Hindlimb muscle (tissue), 1 donor: ENCODE data around the gene SEMA4D. TPM values are rescaled to one million over a fixed set of nuclear protein-coding genes. Genes with fewer than 3 reads are reported as not detected.
A peak's percentile ranks its signal among the peaks of the same experiment; 100 is the strongest.

ENCODE experiments used
- DNase-seq: peaks from one replicate; pipeline ENCODE4 v3.0.0-alpha.2; 2013
- polyA plus RNA-seq: library from polyadenylated mRNA; unstranded; fragments of 120-200 nt; gene quantifications from one replicate; pipeline ENCODE4 v1.2.1, GENCODE V29; 2013; ENCODE audit not compliant: insufficient read length

SEMA4D gene
- polyA plus RNA-seq, 1 donor = 23.3 TPM

DNA sequence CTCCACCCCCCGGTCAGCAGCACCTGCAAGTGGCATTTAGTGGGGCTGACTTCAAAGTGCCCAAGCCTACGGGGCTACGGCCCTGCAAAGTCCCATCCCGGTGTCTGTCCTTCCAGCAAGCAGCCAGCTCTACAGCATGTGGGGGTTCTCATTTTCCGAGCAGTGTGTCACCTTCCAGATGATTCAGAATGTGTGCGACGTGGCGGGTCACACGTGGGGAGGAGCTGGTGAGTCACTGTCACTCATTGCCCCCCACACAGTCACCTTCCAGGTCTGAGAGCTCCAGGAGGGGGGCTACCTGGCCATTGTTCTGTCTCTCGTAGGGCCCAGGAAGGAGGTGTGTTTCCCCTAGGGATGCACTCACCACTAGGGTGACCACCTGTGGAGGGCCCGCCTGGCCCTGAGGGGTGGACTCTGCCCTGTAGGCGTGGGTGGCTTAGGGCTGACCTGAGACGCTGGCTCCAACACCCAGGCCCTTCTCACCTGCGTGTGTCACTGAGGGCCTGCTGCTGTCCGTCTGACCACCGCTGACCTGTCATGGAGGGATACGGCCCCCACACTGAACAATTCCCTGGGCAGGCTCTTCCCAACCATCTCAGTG is 70.2 kb downstream of the SEMA4D start:
- no peak for DNase-seq

DNA sequence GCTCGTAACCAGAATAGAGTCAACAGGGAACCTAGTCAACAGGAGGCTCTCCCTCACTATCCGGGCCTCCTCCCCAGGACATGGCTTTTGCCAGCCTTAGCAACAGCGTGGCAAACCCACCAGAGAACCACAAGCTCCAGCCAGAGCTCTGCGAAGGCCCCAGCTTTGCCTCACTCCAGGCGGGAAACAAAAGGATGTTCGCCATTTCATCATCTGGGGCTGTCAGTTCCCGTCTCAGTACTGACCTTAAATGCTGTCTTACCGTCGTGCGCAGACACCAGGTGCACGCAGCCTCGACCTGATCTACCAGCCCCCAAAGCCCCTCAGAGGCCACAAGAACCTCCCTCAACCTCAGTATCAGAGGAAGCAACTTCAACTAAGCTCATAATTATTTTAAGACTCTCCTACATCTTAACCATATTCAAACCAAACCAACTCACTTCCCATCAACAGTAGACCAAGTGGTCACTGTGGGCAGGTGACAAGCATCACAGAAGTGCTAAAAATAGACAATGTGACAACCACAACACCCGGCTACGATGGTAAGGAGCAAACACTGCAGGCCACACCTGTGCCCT is 71.4 kb downstream of the SEMA4D start:
- DNase-seq = no peak

DNA sequence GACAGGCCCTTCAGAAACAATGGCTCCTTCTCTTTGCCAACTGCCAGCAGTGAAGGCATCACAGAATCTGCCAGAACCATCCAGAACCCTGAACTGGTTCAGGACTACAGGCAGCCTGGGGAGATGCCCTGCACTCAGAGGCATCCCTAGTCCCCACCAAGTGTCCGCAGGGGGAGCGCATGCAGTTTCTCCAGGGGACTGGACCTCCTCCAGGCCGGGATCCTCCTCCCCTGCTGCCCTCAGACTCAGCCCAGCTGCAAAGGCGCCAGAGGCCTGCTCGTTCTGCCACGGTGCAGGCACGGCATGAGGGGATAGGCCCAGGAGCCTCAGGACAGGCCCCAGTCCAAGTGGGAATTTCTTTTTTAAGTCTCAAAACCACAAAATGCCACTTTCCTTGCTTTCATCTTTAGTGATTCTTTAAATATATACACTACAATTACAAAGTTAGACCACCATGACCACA is 72.0 kb downstream of the SEMA4D start:
- DNase-seq = no peak

DNA sequence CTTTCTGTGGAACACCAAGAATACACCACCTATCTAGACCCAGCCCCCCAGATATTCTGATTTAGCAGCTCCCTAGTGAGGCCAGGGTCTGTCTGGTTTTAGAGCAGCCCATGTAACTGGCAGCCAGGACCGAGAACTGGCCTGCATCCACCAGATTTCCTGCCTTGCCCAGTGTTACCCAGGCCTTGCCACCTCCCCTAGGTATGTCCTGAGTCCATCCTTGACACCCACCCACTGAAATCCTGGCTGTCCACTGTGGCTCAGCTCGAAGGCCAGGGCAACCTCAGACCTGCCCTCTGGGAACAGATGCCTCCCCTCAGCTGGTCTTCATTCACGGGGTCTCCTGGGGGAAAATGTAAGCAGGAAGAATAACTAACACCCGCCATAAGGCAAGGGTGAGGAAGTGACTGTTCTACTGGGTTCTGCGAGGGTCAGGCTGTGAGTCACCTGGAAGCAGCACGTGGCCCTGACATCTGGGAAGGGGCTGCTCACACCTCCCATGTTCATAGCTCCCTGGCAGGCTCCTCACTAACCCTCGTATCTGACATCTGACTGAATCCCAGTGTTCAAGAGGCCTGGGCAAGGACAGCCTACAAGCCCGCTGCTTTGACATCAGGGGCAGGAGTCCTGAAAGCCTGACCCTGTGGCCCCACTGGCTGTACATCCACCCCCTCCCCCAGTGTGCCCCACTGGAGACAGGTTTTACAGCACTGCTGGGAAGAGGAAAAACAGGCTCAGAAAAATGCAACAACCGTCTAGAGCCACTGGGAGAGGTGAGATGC is 72.7 kb downstream of the SEMA4D start:
- no peak for DNase-seq

DNA sequence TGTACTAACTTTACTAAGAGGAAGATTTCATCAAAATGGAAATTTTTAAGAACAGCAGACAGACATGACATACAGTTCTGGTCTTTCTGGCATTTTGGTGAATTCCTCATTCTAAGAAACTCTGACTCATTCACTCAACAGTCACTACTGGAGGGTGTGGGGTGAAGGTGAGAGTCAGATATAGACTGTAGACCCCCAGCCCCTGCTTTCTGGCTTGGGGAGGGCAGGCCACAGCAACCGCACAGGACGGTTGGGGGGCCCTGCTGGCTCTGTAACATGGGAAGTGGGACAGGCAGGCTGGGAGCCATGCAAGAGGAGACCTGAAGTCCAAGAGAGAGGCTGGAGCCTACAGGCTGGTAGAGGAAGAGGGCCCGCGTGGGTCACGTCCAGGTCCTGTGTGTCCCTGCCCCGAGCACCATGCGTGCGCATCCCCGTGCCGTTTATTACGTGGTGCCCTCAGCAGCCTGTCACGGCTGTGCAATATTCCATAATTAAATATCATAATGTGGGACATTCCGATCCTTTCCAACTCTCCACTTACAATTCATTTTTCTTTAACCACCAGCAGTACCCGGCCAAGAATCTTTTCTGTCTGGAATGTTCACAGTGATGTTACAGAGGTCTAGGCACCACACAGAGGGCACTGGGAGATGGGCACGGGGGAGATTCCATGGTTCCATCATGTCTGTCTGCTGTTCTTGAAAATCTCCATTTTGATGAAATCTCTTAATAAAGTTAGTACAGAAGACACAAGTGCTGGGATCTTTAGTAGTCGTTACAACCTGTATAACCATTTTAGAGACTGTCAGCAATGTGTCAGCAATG is 75.5 kb downstream of the SEMA4D start:
- DNase-seq = no peak

DNA sequence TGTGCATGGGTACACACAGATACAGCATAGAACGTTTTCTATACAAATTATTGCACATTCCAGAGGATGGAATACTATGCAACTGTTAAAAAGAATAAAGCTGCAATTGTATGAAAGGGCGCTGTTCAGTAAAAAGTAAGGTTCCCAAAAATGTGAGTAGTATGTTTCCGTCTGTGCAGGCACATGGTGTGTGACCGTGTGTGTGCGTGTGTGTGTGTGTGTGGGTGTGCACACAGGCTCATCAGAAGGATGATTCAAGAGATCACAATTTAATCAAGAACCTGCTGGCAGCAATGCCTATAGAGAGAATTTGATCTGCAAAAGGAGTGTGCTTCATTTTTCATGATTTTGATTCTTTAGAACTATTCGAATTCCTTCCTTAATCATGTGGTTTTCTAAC is 76.3 kb downstream of the SEMA4D start:
- DNase-seq = no peak

DNA sequence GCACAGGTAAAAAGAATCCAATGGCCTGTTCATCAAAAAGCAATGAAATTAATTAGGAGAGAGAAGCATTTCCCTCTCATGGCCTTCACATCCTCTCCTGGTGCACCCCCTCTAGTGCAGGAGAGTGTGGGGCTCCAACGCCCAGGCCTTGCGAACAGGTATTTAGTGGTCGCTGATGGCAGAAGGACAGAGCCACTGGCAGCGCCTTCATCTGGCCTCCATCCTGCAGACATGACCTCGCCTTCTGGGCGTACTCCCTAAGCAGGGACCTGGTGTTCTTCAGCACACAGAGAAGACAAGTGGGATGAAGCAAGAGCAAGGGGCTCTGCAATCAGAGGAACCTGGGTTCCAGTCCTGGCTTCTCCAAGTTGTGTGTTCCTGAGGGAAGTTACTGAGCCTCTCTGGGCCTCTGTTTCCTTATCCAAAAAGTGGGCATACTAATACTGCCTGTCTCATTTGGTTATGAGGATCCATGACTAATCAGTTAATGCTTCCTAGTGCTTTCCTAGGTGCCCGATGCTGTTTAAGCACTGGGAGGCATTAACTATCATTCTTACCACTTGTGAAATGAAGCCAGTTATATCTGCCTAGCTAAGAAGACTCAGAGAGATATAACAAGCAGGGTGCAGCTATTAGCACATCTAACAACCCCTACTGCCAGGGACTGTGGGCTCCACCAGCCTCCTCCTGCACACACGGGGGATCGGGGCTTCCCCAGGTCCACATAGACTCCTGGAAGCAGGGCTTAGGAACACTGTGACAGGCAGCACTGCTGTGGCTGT is 77.3 kb downstream of the SEMA4D start:
- DNase-seq = no peak

DNA sequence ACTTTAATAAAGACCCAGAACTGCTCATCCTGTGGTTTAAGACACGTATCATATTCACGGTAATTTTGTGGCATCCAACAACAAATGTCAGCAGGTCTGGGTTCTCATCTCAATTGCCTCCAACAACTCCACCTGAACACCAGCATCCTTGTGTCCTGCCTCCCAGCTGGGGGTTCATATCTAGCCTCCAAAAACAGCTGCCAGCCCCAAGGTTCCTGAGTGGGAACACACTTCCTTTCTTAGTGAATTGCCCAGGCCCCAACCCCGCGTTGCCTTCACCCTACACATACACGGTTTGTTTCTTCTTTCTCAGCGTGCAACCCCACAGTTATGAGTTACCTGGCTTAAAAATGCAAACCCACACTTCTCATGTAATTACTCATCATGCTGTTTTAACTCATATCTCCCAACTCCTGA is 77.9 kb downstream of the SEMA4D start:
- no peak for DNase-seq

DNA sequence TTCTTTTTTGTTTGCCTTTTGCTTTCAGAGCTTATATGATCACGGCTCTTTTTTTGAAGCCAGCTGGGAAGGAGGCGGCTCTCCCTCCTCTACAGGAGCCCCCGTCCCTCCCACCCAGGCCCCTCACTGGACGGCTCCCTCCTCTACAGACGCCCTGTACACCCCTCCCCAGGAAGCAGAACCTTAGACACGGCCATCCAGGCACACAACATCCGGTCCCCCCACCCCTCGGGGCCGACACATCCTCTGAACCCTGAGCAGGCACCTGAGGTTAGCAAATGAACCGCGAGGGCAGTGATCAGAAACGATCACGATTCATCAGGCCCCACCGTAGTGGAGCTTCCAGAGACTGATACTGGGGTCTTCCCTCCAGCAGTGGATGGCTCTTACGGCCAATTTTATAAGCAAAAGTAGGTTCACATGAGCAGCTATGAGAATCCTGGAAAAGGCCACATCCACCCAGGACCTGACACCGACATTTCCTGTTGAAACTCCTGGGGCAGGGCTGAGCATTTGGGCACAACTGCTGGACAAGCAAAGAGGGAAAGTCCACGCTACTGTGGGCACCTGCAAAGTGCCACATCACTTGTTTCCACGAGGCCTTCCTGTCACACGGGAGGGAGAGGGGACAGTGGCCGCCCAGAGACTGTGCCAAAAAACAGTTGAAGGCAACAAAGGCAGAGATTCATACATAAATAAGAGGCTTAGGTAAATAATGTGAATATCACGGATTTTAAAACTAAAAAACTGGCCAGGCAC is 78.9 kb downstream of the SEMA4D start:
- DNase-seq = no peak

DNA sequence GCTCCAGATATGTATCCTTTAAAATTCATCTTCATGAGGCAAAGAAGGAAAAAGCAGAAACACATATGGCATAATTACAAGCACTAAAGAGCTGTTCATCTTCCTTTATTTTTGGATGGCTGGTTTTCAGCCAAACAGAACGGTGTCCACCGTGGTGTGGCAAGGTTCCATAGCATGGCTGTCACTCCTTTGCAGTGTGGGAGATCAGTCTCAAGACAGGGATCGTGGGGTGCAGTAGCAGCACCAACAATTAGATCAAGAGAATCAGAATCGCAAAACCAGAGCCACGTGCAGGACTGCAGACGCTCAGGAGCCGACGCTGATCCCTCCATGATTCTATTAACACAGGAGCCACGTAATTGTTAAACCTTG is 79.5 kb downstream of the SEMA4D start:
- DNase-seq = no peak

DNA sequence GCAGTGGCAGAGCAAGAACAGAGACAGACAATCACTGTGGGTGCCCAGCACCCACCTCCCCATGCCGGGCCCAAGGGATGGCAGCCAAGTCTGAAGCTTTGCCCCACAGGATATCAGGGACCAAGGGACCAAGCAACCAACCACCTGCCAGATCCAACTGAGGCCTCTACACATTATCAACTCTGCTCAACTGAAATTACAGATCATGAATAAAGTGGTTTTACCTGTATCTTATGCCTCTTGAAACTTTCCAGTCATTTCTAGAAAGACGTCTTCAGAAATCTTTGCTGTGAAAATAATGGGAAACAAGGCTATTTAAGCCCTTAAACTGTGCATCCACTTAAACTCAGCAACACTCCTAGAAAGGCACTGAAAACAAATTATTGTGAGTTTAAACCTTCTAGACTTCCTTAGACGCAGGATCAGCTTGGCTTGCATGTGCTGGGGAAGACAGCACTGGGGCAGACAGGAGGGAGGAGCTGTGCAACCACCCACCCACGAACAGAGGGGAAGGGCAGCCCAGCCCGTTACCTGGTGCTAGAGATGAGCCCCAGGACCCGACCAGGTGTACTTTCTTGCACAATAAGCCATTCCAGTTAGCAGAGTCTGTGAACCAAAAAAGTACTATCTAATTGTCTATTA is 80.0 kb downstream of the SEMA4D start:
- no peak for DNase-seq

DNA sequence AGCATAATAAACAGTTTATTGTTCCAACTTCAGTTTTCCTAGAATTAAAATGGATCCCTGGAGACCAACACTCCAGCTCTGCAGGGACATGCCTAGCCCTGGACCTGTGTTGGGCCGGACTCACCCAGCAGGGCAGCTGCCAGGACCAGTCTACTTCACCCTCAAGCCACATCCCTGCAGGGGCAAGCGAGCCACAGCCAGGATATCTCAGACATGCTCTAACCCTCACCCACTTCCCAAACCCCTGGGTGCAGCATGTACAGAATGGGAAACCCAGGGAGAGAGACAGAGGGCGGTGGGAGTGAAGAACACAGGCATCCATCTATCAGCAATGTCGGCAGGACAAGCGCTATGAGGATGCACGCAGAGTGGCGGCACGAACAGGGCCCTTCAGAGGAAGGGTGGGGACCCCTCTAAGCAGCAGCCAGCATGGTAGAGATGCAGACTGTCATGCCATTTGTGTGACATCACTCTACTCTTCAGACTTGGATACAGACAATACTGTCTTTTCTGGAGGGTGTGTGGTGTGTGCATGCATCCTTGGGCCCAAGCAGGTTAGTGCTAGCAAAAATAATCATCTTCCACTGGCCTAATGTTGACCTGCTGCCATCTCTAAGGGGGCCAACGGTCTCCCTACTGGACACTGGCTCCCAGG is 83.1 kb downstream of the SEMA4D start:
- DNase-seq = no peak

DNA sequence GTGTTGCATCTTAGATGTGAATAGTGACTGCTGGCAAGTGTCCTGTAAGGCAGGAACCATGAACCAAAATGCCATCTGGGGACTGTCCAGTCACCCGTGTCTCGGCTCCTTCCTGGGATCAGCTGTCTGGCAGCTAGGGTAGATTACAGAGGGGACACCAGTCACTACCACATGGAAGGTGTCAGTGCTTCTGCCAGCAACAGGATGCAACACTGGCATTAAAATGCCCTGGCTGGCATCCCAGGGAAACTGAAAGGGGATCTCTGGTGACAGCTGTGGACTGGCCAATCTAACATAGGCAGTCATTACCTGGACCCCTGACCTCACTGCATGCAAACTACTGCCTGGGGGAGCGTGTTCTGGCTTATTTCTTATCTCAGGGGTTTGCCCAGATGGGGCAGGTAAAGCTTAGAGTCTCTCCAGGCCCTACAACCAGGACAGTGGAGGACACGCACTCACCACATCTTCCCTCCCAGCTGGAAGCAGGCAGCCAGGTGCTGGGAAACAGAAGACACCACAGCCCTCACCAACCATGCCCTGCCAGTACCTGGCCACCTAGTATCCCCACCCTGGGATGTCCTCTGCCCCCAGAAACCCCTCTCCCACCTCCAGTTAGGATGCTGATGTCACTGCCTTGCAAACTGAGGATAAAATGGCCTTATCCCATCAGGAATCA is 83.8 kb downstream of the SEMA4D start:
- DNase-seq = no peak

DNA sequence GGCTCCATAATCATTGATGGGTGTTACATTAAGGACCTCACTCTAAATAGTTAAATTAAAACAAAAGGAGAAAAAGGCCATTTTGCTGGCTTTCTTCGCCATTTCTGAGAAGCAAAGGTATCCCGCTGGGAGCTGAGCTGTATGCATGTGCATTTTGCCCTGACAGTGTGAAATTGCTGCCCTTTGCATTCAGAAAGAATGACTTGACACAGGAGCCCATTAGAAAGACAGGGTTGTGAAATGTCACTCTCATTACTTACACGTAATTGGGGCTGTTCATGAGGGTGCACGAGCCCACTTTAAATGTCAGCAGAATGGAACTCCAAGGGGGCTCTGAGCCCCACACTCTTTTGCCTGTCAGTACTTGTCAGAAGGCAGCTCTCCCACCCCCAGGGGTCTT is 85.0 kb downstream of the SEMA4D start:
- DNase-seq = no peak

DNA sequence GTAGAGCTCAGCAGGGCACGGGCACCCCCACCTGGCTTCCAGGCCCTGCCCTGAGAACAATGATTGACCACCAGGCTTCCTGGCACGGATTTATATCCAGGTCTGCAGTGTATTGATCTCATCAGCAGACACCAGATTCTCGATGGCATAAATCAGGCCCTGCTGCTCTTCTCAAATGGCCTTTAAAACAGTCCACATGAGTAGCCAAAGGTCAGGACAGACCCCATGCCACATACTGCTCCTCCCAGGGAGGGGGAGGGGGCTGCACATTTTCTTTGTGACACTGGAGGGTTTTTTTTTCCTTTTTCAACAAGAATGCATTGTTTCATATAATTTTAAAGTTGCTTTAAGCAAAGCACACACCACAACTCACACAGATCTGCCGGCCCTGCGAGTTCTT is 85.4 kb downstream of the SEMA4D start:
- DNase-seq = no peak

DNA sequence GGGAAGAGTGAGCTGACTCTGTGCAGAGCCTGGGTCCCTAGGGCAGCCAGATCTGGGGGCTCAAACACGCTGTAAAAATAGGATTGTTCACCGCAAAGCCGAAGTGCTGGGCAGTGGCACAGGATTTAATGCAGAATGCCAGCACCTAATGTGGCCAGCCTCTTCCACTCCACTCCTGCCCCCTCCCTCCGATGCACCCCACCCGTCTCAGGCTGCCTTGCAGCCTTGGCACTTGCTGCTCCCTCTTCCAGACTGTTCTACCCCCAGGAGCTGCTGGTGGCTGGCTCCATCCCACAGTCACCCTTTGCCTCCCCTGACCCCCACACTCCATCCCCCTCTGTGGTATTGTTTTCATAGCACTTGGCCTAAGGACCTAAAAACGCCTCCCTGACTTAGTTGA is 86.2 kb downstream of the SEMA4D start:
- no peak for DNase-seq

DNA sequence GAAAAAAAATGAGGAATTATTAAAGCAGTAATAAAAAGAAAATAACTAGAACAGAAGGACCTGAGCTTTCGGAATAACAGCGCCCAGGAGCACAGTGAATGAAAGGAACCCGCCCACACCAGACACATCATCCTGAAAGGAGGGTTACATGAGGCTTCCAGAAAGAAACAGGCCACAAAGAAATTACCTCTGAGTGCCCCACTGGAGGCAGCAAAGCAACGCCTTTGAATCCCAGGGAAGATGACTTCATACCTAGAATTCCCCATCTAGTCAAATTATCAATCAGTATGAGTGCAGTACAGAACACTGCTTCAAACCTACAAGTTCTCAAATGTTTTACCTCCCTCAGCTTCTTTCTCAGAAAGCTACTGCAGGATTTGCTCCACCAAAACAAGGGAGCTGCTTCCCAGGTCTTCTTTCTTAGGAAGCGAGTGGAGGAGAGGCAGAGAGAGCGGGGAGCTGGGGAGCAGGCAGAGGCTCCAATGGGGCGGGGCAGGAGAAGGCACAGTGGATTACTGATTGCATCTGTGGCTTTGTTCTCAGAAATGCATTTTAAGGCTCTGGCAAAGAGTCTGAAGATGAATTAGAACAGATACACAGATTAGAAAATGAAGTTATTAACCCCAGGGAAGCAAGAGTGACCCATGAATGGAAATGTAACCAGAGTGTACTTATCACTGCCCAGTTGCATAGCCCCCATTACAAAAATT is 87.1 kb downstream of the SEMA4D start:
- peak; percentile 37 for DNase-seq

DNA sequence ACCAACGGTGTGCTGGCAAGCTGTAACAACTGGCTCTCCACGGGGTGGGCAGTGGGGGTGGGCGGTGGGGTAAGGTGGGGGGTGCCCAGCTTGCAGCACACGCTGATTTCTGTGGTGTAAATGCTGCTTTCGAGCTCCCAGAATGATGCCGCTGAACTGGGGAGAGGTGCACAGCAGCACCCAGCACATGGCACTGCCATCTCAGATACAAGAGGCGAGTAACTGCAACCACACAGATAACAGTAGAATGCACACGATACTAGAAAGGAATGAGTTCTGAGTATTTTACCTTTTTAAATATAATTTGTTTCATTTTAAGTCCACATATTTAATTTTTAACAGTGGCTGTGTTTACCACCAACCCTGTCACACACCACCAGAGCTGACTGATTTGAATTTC is 87.9 kb downstream of the SEMA4D start:
- DNase-seq = no peak

DNA sequence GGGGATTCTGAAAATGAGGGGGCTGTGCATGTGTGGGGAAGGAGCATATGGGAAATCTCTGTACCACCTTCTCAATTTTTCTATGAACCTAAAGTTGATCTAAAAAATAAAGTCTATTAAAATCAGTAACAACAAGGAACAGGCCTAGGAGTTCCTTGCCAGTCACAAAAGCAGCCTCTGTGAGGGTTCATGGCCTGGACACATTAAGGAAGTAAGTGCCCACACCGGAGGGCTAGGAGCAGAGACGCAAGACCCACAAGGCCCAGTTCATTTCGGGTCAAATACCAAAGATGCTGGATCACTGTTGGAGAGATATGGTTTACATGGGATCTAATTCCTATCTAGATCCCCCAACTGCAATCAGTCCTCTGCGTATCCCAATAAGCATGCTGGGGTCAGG is 88.4 kb downstream of the SEMA4D start:
- DNase-seq = no peak
